K562 (cell line): ENCODE measurements around the gene PBRM1.

Experiments used
- CTCF ChIP-seq, 3 experiments: IDR thresholded peaks in 2 of 3; conservative IDR thresholded peaks in 1 of 3; 2 replicates each; pipeline ENCODE4 v1.5.1; 2011 to 2012; ENCODE audit warnings: low read length in 3 of 3, mild to moderate bottlenecking in 3 of 3, control low read depth in 2 of 3, improper control_type of control experiment in 1 of 3, inconsistent platforms in 1 of 3, low read depth in 1 of 3, mixed read lengths in 1 of 3, moderate library complexity in 1 of 3; ENCODE audit not compliant: insufficient read depth in 2 of 3
- FOSL1 ChIP-seq: fragments of 200-800 bp; sonication (Bioruptor generic); conservative IDR thresholded peaks from 2 replicates; pipeline ENCODE4 v1.6.1; 2016; ENCODE audit warnings: missing genetic modification characterization, missing compliant biosample characterization
- POLR2A ChIP-seq: fragments of 450-650 bp; conservative IDR thresholded peaks from 2 replicates; pipeline ENCODE4 v1.6.1; 2016
- RAD51 ChIP-seq: fragments of 450-650 bp; IDR thresholded peaks from 2 replicates; pipeline ENCODE4 v1.7.1; 2016; ENCODE audit warnings: low read depth, mild to moderate bottlenecking, borderline replicate concordance
- RNF2 ChIP-seq: sonication (generic); IDR thresholded peaks from 2 replicates; pipeline ENCODE4 v1.6.1; 2016
- TBP ChIP-seq: optimal IDR thresholded peaks from 2 replicates; pipeline ENCODE3; 2011; ENCODE audit warnings: low read depth, low read length, improper control_type of control experiment

DNA sequence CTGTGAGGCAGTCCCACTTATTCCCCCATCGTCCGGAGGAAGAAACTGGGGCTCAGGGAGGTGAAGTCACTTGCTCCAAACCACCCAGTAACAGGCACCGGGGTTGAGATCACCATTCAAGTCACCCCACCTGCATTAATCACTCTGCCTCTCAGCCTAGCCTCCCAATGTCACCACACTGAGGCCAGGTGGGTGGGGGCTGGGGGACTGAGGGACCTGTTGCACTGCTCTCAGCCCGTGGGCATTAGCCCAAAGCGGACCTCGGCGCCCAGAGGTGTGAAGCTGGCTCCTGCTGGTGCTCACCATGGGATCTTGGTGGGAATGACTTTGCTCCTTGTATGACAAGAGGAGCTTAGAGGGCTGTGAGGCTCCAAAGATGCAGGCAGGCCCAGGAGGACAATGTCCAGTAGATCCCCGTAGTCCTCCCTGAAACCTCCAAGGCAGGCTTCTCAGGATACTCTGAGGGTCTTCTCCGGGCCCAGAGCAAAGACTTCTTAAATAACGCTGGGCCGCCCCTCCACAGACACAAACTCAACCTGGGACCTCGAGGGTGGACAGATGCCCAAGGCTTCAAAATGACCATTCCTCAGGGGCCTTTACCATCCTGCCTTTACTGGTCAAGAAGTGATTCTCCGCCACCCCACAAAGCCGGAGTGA, 153.7 kb downstream of the PBRM1 start:
- TF ChIP-seq POLR2A = no peak
- TF ChIP-seq RAD51 = no peak
- TF ChIP-seq FOSL1 (tag) = no peak
- no peak for TF ChIP-seq CTCF (IDR thresholded peaks at IDR 0.05 in 2 of 3, conservative IDR thresholded peaks at IDR 0.05 in 1 of 3; ENCODE audit: insufficient read depth in 2 of 3, low read depth in 1 of 3, low read length in 3 of 3)
- no peak for TF ChIP-seq RNF2
- TF ChIP-seq TBP = no peak
